HS-5 (cell line): ENCODE results near the gene DBF4.
"Not testable (repeated sequence)": the region's sequence is repeated elsewhere in the genome, so short reads cannot be mapped to it uniquely, and the experiment has no call there.

ENCODE experiments used
- DNase-seq: peaks from one replicate; pipeline ENCODE4 v3.0.0-alpha.2; 2012; ENCODE audit warnings: low read depth

DBF4 gene, protein sequence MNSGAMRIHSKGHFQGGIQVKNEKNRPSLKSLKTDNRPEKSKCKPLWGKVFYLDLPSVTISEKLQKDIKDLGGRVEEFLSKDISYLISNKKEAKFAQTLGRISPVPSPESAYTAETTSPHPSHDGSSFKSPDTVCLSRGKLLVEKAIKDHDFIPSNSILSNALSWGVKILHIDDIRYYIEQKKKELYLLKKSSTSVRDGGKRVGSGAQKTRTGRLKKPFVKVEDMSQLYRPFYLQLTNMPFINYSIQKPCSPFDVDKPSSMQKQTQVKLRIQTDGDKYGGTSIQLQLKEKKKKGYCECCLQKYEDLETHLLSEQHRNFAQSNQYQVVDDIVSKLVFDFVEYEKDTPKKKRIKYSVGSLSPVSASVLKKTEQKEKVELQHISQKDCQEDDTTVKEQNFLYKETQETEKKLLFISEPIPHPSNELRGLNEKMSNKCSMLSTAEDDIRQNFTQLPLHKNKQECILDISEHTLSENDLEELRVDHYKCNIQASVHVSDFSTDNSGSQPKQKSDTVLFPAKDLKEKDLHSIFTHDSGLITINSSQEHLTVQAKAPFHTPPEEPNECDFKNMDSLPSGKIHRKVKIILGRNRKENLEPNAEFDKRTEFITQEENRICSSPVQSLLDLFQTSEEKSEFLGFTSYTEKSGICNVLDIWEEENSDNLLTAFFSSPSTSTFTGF

DNA sequence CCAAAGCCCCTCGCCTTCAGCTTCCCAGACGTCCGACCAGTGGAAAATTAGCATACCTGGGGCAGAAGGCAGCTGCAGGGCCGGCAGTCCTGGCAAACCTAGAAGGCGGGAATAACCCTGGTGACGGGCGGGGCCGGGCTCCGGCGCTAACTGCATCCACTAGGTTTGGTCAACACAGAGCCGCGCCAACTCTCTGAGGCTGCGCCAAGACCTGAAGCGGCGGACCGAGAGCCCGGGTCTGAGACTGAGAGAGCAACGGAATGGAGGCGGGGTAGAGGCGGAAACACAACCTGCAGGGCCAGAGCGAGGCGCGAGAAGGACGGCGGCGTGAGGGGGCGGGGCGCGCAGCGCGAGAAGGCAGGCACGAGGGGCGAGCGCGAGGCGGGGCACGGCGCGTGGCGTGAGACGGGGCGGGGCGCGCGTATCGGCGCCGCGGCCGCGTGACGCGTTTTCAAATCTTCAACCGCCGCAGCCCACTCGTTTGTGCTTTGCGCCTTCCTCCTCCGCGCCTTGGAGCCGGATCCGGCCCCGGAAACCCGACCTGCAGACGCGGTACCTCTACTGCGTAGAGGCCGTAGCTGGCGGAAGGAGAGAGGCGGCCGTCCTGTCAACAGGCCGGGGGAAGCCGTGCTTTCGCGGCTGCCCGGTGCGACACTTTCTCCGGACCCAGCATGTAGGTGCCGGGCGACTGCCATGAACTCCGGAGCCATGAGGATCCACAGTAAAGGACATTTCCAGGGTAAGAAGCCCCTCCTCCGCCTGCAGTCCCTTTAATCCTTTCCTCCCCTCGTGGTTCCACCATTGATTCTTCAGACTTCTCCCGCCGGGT, at the start of gene DBF4, which contains the start of gene SLC25A40:
TSS of gene DBF4 (plus strand) at position 454 of the 829 bp plus-strand sequence. CDS start at position 694, 240 bp downstream.
TSS of gene SLC25A40 (minus strand) at position 321 of the 829 bp plus-strand sequence. CDS start 17,633 bp downstream, outside the sequence.
- DNase-seq, result peak; percentile 88

DNA sequence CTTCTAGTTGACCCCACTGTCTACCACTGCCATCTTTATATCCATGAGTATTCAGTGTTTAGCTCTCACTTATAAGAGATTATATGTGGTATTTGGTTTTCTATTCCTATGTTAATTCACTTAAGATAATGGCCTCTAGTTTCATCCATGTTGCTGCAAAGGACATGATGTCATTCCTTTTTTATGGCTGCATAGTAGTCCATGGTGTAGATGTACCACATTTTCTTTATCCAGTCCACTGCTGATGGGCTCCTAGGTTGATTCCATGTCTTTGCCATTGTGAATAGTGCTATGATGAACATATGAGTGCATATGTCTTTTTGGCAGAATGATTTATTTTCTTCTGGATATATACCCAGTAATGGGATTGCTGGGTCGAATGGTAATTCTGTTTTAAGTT, 47.9 kb upstream of the DBF4 start:
- not testable (repeated sequence) for DNase-seq

DNA sequence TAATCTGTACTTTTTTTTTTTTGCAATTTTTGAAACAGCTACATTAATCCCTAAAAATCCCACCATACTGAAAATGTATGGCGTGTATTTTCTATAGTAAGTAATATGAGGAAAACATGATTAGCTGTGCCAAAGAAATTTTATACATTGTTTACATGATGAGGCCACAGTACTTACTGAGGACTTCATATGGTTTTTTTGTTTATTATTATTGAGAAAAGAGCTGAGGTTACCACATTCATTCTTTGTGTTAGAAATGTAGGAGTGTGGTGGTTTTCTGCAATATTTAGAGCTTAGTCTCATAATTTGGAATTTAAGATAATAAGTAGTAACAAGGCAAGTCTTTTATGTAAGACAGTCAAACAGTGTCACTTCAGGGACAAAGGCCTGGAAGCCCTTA, 45.2 kb upstream of the DBF4 start:
- DNase-seq, result no peak

DNA sequence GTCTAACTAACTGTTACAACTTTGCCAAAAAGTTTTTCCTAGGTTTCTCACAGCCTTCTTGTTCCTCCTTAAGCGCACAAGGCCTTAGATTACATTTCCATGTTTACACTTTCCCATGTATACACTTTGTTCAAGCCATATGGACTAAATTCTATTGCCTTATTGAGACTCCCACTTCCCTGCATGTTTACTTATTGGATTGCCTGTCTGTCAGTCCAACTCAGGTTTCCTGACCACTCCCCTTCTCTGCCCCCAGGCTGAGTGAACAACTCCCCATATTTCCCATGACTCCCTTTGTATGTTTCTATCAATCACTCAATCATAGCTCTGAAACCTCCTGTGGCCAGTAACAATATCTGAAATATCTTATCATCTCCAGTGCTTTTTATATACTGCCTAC, 43.2 kb upstream of the DBF4 start:
- DNase-seq, result no peak

DNA sequence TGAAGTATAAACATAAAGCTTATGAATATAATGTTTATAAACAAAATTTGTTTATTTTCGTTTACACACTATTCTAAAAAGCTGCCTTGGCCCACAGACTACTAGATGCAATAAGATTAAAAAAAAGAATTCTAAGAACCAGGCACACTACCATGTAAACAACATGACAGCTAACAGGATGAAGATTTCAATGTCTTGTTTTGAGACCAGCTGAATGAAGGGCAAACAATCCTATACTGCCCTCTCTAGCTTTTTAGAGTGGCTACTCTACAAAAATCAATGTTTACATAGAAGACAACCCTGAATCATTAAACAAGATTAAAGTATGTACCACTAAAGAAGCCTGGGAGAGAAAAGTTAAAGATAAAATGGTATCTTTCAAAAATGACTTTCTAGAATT, 38.7 kb upstream of the DBF4 start:
- no peak for DNase-seq

DNA sequence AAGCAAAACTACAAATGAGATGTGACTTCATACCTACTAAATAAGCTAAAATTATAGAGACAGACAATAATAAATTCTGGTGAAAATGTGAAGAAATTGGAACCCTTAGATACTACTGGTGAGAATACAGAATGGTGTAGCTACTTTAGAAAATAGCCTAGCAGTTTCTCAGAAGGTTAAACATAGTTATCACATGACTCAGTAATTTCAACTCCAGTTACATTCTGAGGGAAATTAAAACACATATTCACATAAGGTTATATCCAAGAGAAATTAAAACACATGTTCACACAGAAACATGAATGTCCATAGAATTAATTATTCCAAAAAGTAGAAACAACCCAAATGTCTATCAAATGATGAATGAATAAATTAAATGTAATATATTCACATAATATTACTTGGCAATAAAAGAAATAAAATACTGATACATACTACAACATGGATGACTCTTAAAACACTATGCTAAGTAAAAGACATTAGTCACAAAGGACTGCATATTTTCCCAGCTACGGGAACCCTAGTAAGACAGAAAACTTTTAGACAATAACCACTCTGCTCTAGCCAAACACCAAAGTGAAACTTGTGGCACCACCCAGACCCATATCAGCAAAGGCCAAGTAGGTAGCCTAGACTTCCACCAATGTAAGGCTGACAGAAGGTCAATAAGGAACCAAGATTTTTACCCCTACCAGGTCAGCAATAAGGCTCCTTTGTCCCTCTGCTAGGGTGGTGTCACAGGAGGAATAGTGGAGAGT, 25.3 kb upstream of the DBF4 start:
- peak; percentile 10 for DNase-seq

DNA sequence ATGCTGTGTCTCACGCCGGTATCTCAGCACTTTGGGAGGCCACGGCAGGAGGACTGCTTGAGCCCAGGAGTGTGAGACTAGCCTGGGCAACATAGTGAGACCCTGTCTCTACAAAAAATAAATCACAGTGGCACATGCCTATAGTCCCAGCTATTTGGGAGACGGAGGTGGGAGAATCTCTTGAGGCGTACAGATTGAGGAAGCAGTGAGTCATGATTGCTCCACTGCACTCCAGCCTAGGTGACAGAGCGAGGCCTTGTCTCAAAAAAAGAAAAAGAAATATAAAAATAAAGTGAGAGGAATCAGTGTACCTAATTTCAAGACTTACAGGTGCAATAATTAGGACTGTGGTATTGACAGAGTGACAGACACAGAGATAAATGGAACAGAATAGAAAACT, 24.0 kb upstream of the DBF4 start:
- DNase-seq, result no peak

DNA sequence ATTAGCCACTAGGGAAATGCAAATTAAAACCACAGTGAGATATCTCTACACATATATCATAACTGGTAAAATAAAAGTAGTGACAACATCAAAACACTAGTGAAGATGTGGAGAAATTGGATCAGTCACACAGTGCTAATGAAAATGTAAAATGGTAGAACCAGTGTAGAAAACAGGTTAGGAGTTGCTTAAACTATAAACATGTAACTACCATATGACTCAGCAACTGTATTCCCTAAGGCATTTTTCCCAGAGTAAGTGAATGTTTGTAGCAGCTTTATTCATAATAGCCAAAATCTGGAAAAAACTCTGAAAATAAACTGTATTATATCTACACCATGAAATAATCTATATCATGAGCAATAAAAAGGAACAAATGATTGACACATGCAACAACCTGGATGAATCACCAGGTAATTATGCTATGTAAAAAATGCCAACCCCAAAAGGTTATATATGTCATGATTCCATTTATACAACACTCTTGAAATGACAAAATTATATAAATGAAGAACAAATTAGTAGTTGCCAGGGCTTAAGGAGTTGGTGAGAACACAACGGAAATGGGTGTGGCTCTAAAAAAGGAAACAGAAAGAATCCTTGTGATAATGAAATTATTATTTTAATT, 22.9 kb upstream of the DBF4 start:
- DNase-seq, result no peak

DNA sequence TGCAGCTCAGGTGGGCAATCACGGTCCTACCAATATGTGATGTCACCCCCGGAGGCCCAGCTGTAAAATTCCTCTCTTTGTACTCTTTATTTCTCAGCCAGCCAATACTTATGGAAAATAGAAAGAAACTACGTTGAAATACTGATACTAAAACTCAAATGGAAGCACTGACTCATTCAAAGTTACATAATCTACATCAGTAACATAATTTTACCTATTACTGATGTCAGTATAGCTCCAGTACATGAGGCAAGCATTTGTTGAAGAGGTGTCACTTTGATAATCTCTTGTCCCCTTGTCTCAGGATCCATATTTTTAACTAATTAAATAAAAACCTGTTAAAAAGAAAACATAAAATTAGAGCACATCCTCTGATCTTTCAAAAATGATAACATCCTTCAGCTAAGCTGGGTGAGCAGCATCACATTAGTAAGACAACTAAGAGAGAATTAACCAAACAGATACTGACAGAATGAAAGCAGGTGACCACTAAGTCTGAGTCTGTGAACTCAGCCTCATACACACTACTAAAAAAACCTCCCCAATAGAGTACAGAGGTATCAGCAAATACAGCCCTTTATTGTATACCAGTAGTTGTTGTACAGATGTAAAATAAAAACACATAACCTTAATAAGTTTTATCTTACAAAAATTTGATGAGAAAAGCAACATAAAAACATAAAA, 17.7 kb upstream of the DBF4 start:
- DNase-seq, result no peak

DNA sequence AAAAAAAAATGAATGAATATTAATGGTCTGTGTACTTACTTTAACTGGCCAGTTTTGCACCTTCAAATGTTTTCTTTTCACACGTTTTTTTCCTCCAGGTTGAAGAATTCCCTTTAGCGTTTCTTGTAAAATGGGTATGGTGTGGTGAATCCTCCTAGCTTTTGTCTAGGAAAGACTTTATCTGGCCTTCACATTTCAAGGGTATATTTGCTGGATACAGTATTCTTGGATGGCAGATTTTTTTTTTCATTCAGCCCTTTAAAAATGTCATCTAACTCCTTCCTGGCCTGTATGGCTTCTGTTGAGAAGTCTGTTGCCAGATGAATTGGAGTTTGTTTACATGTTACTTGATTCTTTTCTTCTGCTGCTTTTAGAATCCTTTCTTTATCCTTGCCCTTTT, 10.2 kb upstream of the DBF4 start:
- no peak for DNase-seq

DNA sequence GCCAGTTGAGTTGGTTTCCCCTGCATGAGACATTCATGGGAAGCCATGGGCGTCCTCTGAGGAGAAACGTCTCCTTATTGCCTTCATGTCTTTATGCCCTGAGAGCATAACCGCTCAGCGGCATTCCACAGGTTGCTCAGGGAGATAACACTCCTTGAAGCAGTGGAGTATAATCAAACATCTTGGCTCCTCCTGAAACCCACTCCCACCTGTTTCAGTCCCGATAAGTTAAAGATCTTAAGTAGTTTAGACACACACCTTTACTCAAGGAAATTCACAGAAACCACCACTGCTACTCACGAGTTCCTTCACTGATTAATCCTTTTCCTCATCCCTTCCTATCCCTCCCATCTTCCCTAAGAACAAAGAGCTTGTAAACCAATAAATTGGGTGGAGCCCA, 9.8 kb upstream of the DBF4 start:
- not testable (repeated sequence) for DNase-seq

DNA sequence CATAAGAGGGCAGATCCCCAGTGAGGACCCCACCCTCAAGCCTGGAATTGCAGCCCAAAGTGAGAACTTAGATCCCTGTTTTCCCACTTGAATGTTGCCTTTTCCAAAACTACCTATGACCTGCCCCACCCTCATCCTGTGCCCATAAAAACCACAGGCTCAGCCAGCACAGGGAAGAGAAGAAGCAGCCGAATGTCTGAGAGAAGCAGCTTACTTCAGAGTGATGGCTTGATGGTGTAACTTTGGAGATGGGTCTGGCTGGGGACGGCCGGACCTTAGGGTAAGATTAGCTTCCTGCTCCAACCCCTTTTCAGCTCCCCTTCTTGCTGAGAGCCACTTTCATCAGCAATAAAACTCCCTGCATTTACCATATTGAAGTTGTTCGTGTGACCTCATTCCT, 5.8 kb upstream of the DBF4 start:
- DNase-seq, result no peak

DNA sequence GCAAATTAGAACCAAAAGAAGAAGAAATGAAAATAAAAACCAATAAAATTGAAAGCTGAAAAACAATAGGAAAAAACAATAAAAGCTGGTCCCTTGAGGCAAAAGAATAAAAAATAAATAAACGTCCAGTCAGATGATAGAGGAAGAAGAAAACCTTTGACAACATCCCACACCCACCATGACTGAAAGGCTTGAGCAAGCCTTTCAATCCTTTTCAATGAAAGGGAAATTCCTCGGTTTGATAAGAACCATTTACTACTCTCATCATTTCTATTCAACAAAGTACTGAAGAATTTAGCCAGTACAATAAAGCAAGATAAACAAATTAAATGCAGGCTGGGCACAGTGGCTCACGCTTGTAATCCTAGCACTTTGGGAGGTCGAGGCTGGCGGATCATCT, 3.9 kb upstream of the DBF4 start:
- no peak for DNase-seq

DNA sequence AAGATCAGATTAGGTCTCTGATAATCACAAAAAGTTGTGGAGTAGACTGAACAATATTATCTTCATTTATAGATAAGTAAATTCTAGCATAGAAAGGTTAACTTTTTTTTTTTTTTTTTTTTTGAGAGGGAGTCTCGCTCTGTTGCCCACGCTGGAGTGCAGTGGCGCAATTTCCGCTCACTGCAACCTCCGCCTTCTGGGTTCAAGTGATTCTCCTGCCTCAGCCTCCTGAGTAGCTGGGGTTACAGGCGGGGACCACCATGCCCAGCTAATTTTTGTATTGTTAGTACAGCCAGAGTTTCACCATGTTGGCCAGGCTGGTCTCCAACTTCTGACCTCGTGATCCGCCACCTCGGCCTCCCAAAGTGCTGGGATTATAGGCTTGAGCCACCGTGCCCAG, 3.0 kb upstream of the DBF4 start:
- DNase-seq, result not testable (repeated sequence)

DNA sequence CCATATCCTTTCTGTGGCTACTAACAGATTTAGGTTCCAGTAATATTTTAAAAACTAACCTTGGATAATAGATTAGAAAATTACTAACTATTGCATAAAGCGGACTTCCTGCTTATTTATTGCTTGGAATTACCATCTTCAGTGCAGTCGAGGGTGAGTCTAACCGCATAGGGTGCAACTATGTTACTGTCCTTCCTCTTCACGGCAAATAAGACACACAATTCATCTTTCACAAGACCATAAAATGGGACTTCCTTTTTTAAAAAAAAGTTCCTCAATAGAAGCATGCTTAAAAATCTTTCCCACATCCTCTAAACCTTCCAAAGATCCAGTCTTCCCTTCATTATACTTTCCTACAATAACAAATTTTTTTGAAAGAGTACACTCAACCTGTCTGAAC, 2.2 kb upstream of the DBF4 start:
- DNase-seq, result no peak

DNA sequence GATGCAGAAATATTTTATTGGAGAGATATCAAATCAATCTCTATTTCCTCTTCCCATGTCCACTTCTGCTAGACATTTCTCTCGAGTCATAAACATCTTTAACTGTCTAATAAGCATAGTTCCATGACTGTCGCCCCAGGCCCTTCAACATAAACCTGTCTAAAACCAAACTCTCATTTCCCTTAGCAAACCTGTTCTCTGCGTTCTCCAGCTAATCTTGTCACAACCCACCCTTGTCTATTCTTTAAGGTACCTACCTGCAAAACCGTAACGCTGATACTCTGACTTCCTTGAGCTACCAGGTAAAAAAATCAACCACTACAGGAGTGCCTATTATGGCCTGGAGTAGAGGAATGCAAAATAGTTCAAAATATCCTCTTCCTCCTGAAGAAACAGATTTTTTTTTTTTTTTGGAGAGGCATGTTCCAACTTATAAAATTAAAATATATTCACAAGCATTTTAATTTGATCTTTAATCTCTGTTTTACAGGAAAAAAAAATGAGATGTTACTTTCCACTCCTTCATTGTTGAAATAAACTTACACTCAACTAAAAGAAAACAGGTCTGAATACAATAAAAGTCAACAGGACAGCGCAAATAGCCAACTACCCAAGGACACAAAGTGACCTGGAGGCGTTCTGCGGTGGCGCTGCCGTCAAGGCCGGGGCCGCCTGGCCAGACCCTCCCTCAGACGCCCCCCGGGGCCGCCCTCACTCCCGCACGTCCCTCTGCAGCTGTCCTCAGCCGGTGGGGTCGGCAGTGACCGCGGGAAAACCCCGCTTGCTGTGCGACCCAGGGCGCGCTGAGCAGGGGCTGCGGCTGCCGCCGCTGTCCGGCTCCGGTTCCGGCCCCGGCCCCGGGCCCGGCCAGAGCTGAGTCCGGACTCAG, 898 bp upstream of the DBF4 start:
- DNase-seq, result no peak

DNA sequence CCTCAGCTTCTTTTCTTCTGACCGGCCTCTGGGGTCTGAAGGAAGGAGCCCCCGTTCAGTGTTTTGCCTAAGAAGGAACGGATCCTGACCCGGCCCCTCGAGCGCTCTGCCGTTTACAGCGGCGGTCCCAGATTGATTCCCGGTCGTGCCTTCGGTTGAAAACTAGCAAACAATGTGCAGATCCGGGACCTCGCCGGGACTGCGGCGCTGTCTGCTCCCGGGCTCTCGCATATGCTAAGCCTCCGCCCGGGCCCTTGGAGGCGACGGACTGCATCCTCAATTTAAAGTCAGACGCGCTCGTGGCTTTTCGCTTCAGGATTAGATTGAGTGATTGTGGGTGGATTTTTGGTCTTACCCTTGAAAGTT, 559 bp downstream of the DBF4 start:
- DNase-seq, result no peak

DNA sequence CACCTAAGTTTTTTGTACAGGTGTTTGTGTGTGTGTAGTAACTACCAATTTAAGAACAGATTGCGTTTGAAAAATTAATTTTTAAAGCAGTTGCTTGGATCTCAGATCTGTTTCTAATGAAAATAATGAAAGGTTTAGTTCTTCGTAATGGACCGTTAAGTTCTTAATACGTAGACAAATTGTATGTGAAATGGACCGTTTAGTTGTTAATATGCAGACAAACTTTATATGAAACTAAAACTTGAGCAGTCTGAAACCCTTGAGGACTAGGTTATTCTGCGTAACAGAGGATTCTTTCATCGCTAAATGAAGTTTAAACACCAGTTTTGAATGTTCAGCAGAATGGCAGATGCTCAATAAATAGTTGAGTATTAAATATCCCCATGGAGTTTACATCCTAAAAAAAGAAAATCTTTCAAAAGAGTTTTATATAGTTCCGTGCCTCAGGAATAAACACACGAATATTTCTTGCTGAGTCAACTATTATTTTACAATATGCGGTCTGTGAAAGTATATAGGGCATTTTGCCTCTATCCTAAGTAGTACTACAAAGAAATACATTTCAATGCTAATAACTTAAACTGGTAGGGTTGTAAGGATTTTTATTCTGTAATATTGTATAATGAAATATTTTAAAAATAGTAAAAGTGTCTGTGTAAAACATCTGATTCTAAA, 1.2 kb downstream of the DBF4 start:
- DNase-seq, result no peak

DNA sequence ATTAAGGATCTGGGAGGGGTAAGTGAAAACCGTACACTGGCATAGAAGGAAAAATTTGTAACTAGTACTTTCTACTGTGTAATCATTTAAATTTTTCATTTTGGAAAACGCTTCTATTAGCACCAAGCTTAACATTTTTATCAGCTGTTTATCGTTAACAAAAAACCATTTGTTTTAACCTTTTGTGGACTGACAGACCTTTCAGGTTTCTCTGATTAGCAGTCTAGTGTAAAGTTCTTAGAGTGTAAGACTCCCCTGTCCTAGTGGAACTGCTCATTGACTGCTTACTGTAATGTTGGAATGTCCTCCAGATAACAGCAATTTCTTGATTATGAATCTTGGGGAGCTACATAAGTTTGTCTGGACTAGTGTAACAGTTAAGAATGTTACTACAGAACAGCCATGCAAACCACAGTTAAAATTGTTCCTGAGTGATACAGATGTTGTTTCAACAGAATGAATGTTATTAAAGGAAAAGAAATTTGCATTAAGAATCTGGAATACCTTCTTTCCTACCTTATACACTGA, 2.0 kb downstream of the DBF4 start:
- no peak for DNase-seq
